Calu3 (cell line): Measurements from ENCODE around the gene TBC1D8. TPM values are rescaled to one million over a fixed set of nuclear protein-coding genes. Genes with fewer than 3 reads are reported as not detected.

ENCODE experiments used
- BruUV-seq: library from RNA; stranded (reverse); fragments of 400-500 nt; replicated peaks from 2 replicates; lab custom pipeline; 2021; lab: Mats Ljungman, UMichigan
- CTCF ChIA-PET: fragments of 300-600 bp; sonication (Branson Sonifier 250); formaldehyde crosslinking; loops from one replicate; lab custom pipeline; 2022; ENCODE audit warnings: antibody characterized with exemption; lab: Charles Lee
- DNase-seq: peaks from one replicate; pipeline ENCODE4 v3.0.0; 2022
- H3K27ac Mint-ChIP-seq: one replicate; pipeline ENCODE4 v1.8.0; 2022; ENCODE audit warnings: mixed read lengths; ENCODE audit not compliant: unreplicated experiment
- H3K27me3 Mint-ChIP-seq: one replicate; pipeline ENCODE4 v1.8.0; 2022; ENCODE audit warnings: mixed read lengths; ENCODE audit not compliant: unreplicated experiment
- H3K36me3 Mint-ChIP-seq: one replicate; pipeline ENCODE4 v1.8.0; 2022; ENCODE audit warnings: mild to moderate bottlenecking, moderate library complexity, mixed read lengths; ENCODE audit not compliant: insufficient read depth, unreplicated experiment
- H3K4me1 Mint-ChIP-seq: one replicate; pipeline ENCODE4 v1.8.0; 2022; ENCODE audit warnings: mild to moderate bottlenecking, low read depth, mixed read lengths; ENCODE audit not compliant: unreplicated experiment
- H3K4me3 Mint-ChIP-seq: one replicate; pipeline ENCODE4 v1.8.0; 2022; ENCODE audit warnings: mild to moderate bottlenecking, low read depth, moderate library complexity, mixed read lengths; ENCODE audit not compliant: unreplicated experiment
- H3K9me3 Mint-ChIP-seq: one replicate; pipeline ENCODE4 v1.8.0; 2022; ENCODE audit warnings: low read depth, mixed read lengths; ENCODE audit not compliant: unreplicated experiment
- CTCF ChIP-seq: fragments of 200-600 bp; IDR thresholded peaks from one replicate; pipeline ENCODE4 v1.8.0; 2022; ENCODE audit warnings: antibody characterized with exemption; ENCODE audit not compliant: unreplicated experiment
- intact Hi-C: fragments of 100-400 bp; cut with micrococcal nuclease; formaldehyde crosslinking; loops from one replicate; pipeline ENCODE4 v1.10.0; 2022; ENCODE audit not compliant: unreplicated experiment
- total RNA-seq: library from RNA; stranded (reverse); gene quantifications from 2 replicates; pipeline ENCODE4 v1.2.3, GENCODE V29; 2022

Gene TBC1D8
- total RNA-seq, 1 experiment from 2014 or later: 25.3 TPM

GRCh38 chr2:101041413-101041812, 109.8 kb downstream of the TBC1D8 start:
- BruUV-seq: no TSS peak
- H3K27me3 Mint-ChIP-seq: no peaks in the 10 kb centered on the region
- no peak for DNase-seq
- intact Hi-C loops: no loop called here
- H3K36me3 Mint-ChIP-seq: peaks cover 18% of the 10 kb centered on the region
- H3K9me3 Mint-ChIP-seq: no peaks in the 10 kb centered on the region
- peaks cover 10% of the 10 kb centered on the region for H3K4me1 Mint-ChIP-seq
- H3K4me3 Mint-ChIP-seq: no peak overlapping the region
- no peak for TF ChIP-seq CTCF
- CTCF ChIA-PET: interaction anchor here (0.5 kb wide), 1 partner anchor 9 kb away, joined by 3 read pairs; no protein-coding TSS in a partner anchor
- no peak overlapping the region for H3K27ac Mint-ChIP-seq

GRCh38 chr2:101040761-101041160, 110.4 kb downstream of the TBC1D8 start:
- no peaks in the 10 kb centered on the region for H3K9me3 Mint-ChIP-seq
- intact Hi-C loops: no loop called here
- no TSS peak for BruUV-seq
- H3K4me1 Mint-ChIP-seq: peaks cover 10% of the 10 kb centered on the region
- TF ChIP-seq CTCF: no peak
- peaks cover 18% of the 10 kb centered on the region for H3K36me3 Mint-ChIP-seq
- no peaks in the 10 kb centered on the region for H3K27me3 Mint-ChIP-seq
- no peak for DNase-seq
- CTCF ChIA-PET: no interaction called here
- H3K4me3 Mint-ChIP-seq: no peak overlapping the region
- no peak overlapping the region for H3K27ac Mint-ChIP-seq

- Mint-ChIP-seq H3K27ac (no peak overlapping the region), H3K9me3 (no peaks in the 10 kb centered on the region), H3K4me1 (peaks cover 10% of the 10 kb centered on the region), H3K36me3 (peaks cover 25% of the 10 kb centered on the region), H3K4me3 (no peak overlapping the region), H3K27me3 (no peaks in the 10 kb centered on the region)
- no peak for DNase-seq
- BruUV-seq: no TSS peak
- TF ChIP-seq CTCF: no peak
- CTCF ChIA-PET: no interaction called here
- intact Hi-C loops: no loop called here
Observed at GRCh38 chr2:101040072-101040471, 111.1 kb downstream of the TBC1D8 start.

GRCh38 chr2:101038455-101039255, 112.5 kb downstream of the TBC1D8 start:
- BruUV-seq: no TSS peak
- Mint-ChIP-seq H3K9me3 (no peaks in the 10 kb centered on the region), H3K36me3 (peaks cover 29% of the 10 kb centered on the region), H3K4me1 (peaks cover 10% of the 10 kb centered on the region), H3K4me3 (no peak overlapping the region), H3K27ac (peak overlapping the region; percentile 48), H3K27me3 (no peaks in the 10 kb centered on the region)
- CTCF ChIA-PET: interaction anchor here (1.9 kb wide), 1 partner anchor 113 kb away, joined by 10 read pairs; the partner anchor contains the start of gene TBC1D8
- peak; percentile 42 for DNase-seq
- intact Hi-C loops: no loop called here
- peak; percentile 71 for TF ChIP-seq CTCF
